ENCODE measurements around the gene C4orf51. TPM values are rescaled to one million over a fixed set of nuclear protein-coding genes. Genes with fewer than 3 reads are reported as not detected.

The C4orf51 gene
- total and polyA plus RNA-seq, 4 donors = not detected

DNA sequence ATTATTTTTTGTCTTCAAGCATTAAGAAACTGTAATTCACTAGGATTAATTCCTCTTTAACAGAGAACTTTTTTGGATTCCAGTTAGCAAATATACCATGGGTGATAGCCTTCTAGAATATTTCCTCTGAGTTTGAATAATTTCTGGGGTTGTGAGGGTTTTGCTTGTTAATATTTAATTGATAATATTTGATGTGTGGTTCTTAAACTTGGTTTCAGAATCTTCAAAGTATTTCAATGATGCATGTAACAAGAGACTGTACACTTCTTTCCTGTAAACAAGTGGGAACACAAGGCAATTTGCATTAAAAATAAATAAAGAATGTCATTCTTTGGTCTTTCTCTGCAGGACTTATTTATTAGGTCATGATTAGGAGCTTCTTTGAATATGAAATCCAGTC is 9.5 kb upstream of the C4orf51 start:
- no peaks in the 10 kb centered on the region for H3K27me3 ChIP-seq (ENCODE audit: control insufficient read depth in 4 of 4, insufficient read depth in 4 of 4, low read length in 3 of 4)
- H3K9ac ChIP-seq (ENCODE audit: low read depth in 1 of 2, low read length in 2 of 2) = no peak overlapping the region
- H3K4me1 ChIP-seq (ENCODE audit: control insufficient read depth in 4 of 4, insufficient read depth in 4 of 4, low read length in 3 of 4) = no peaks in the 10 kb centered on the region
- H3K27ac ChIP-seq (ENCODE audit: low read depth in 1 of 2, low read length in 2 of 2) = no peak overlapping the region
- H3K9me3 ChIP-seq (ENCODE audit: control insufficient read depth in 4 of 4, low read length in 3 of 4) = peaks cover 0 to 3% (median 0%) of the 10 kb centered on the region in 4 donors
- H3K4me3 ChIP-seq (ENCODE audit: low read depth in 1 of 3, low read length in 3 of 3) = no peak overlapping the region
- no peak for TF ChIP-seq HNF4G (IDR thresholded peaks at IDR 0.05)
- TF ChIP-seq ZBTB33 (IDR thresholded peaks at IDR 0.05) = no peak
- no peak for TF ChIP-seq SP1 (IDR thresholded peaks at IDR 0.05)
- TF ChIP-seq, protein P1, sequence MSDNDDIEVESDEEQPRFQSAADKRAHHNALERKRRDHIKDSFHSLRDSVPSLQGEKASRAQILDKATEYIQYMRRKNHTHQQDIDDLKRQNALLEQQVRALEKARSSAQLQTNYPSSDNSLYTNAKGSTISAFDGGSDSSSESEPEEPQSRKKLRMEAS (IDR thresholded peaks at IDR 0.05) = no peak
- no peak for TF ChIP-seq GABPA (IDR thresholded peaks at IDR 0.05 in 1 of 2, conservative IDR thresholded peaks at IDR 0.05 in 1 of 2)
- no peak for TF ChIP-seq YY1 (IDR thresholded peaks at IDR 0.05)
- no peak for TF ChIP-seq FOXA1 (IDR thresholded peaks at IDR 0.05)
- no peak for TF ChIP-seq TAF1 (conservative IDR thresholded peaks at IDR 0.05)
- TF ChIP-seq EGR1 (IDR thresholded peaks at IDR 0.05; ENCODE audit: low read depth in 2 of 2) = no peak
- TF ChIP-seq, protein P2, sequence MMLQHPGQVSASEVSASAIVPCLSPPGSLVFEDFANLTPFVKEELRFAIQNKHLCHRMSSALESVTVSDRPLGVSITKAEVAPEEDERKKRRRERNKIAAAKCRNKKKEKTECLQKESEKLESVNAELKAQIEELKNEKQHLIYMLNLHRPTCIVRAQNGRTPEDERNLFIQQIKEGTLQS (IDR thresholded peaks at IDR 0.05) = no peak
- no peak for TF ChIP-seq REST (IDR thresholded peaks at IDR 0.05)
- no peak for TF ChIP-seq JUND (IDR thresholded peaks at IDR 0.05)
- TF ChIP-seq FOXA2 (IDR thresholded peaks at IDR 0.05) = no peak
- TF ChIP-seq NR2F2 (IDR thresholded peaks at IDR 0.05) = no peak
- TF ChIP-seq HNF4A (conservative IDR thresholded peaks at IDR 0.05) = no peak
- TF ChIP-seq CTCF (IDR thresholded peaks at IDR 0.05; ENCODE audit: low read depth, low read length, missing input control) = no peak
- no peak for TF ChIP-seq RAD21 (IDR thresholded peaks at IDR 0.05)
- no peak for DNase-seq (ENCODE audit: low spot score)
- no peaks in the 10 kb centered on the region for H3K36me3 ChIP-seq (ENCODE audit: control insufficient read depth in 4 of 4, insufficient read depth in 3 of 4, low read depth in 1 of 4, low read length in 3 of 4)

DNA sequence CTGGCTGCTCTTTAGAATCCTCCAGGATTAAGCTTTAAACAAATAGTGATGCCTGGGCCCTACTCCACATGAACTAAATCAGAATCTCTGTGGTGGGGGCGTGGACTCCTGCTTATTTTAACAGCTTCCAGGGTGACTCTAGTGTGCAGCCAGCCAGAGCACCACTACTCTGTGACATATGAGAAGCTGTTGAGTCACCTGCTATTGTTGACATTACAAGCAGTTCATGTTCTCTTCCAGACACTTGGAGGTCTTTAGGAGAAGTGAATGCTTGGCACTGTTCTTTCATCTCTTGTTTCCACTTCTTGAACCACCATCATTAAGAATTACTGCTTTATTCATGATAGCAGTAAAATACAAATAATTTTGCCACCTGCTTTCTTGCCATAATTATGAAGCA is 426 bp upstream of the C4orf51 start:
- DNase-seq (ENCODE audit: low spot score) = no peak
- no peak overlapping the region for H3K27ac ChIP-seq (ENCODE audit: low read depth in 1 of 2, low read length in 2 of 2)
- no peaks in the 10 kb centered on the region for H3K9me3 ChIP-seq (ENCODE audit: control insufficient read depth in 4 of 4, low read length in 3 of 4)
- no peak overlapping the region for H3K9ac ChIP-seq (ENCODE audit: low read depth in 1 of 2, low read length in 2 of 2)
- no peaks in the 10 kb centered on the region for H3K4me1 ChIP-seq (ENCODE audit: control insufficient read depth in 4 of 4, insufficient read depth in 4 of 4, low read length in 3 of 4)
- H3K27me3 ChIP-seq (ENCODE audit: control insufficient read depth in 4 of 4, insufficient read depth in 4 of 4, low read length in 3 of 4) = no peaks in the 10 kb centered on the region
- H3K4me3 ChIP-seq (ENCODE audit: low read depth in 1 of 3, low read length in 3 of 3) = no peak overlapping the region
- 65% methylated on average over 1 of the region's 1 CpG for WGBS
- H3K36me3 ChIP-seq (ENCODE audit: control insufficient read depth in 4 of 4, insufficient read depth in 3 of 4, low read depth in 1 of 4, low read length in 3 of 4) = no peaks in the 10 kb centered on the region
- TF ChIP-seq, protein P1 (IDR thresholded peaks at IDR 0.05) = no peak
- TF ChIP-seq, protein P2 (IDR thresholded peaks at IDR 0.05) = no peak
- TF ChIP-seq RXRA (IDR thresholded peaks at IDR 0.05) (no peak), SP1 (IDR thresholded peaks at IDR 0.05) (no peak), ZBTB33 (IDR thresholded peaks at IDR 0.05) (no peak), REST (IDR thresholded peaks at IDR 0.05) (no peak), TAF1 (conservative IDR thresholded peaks at IDR 0.05) (no peak), YY1 (IDR thresholded peaks at IDR 0.05) (no peak)

All from liver (tissue), 9 donors.